SHP77 treated with DMSO at 0.1 percent for 48 hours (cell line): ENCODE measurements around the gene IMPACT.

Experiments
- DNase-seq: peaks from one replicate; lab custom pipeline; 2025; lab: John Stamatoyannopoulos, UW

IMPACT gene

GRCh38 chr18:24479371-24479770 is 52.9 kb downstream of the IMPACT start:
- DNase-seq, result no peak

- DNase-seq, result no peak
Measured at GRCh38 chr18:24482821-24483220, 56.4 kb downstream of the IMPACT start.

GRCh38 chr18:24485681-24486080 is 59.2 kb downstream of the IMPACT start:
- no peak for DNase-seq

GRCh38 chr18:24486684-24487083 is 60.2 kb downstream of the IMPACT start:
- DNase-seq, result peak; percentile 25

- DNase-seq, result no peak
Measured at GRCh38 chr18:24488824-24489493, 62.5 kb downstream of the IMPACT start.

DNA sequence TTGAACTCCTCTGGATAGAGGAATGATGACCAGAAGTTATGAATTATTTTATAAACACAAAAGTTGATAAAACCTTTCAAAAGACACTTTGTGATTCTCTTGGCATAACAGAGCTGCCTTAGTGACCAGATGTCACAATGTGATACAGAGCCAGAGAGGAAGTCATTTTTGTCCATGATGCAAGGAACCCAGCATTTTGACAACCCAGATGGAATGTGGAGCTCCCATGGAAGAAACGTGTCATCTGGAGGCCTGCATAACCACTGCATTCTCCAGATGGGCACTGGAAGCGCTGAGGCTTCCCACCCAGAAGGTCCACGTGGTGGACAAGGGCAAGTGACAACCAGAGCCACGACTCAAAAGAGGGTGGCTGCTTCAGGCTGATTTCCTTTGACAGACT is 64.1 kb downstream of the IMPACT start:
- DNase-seq, result no peak

- DNase-seq, result peak; percentile 16
Measured at GRCh38 chr18:24491927-24492834, 65.7 kb downstream of the IMPACT start.

DNA sequence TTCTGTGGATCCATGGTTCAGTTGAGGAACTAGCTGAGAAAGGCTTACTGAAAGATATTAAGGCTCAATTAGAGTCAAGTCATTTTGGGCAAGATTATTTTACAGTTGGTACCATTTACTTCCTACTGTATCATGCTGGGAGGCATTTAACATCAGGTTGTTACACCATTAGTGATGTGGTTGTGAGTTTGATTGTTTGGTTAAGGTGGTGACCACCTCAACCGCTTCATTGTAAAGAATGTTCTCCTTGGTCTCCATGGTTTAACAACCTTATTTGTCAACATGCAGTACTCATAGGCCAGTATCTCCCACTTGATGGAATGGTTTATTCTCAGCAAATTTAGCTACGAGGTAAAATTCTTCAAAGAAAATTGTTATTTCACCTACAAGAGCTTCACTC is 68.1 kb downstream of the IMPACT start:
- DNase-seq, result no peak

- DNase-seq, result peak; percentile 46
Measured at GRCh38 chr18:24497031-24497754, 70.7 kb downstream of the IMPACT start.

DNA sequence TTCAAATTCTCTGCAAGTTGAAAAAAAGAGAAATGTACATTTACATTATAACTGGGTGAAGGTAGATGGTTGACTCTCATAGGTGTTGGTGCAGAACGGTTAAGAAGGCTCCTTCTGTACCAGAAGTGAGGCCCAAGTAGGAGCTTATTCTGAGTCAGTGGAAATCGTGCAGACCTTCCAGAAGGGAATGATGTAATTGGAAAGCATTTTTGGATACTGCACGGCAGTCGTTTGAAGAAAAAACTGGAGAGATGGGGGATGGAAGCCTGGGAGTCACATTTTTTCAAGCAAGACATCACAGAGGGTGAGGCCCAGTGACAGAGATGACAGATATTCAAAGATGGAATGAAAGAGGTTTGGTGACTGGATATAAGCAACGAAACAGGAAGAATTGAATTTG is 73.3 kb downstream of the IMPACT start:
- no peak for DNase-seq

- DNase-seq, result no peak
Measured at GRCh38 chr18:24500217-24500616, 73.7 kb downstream of the IMPACT start.

DNA sequence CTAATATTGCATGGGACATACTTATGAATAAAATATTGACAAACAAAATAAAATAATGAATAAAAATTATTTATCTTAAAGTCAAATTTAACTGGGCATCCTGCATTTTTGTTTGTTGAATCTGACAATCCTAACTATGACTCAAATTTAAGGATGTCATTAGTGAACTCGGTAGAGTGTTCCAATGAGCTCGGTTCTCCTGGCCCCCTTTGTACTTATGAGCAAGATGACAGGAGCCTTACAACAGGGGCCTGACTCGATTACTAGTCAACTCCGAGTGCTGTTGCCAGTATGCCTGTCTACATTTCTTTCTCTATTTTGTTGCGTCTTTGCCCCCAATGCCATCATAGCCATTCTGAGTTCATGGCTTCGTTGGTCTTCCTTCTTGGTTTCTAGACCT is 74.3 kb downstream of the IMPACT start:
- no peak for DNase-seq

DNA sequence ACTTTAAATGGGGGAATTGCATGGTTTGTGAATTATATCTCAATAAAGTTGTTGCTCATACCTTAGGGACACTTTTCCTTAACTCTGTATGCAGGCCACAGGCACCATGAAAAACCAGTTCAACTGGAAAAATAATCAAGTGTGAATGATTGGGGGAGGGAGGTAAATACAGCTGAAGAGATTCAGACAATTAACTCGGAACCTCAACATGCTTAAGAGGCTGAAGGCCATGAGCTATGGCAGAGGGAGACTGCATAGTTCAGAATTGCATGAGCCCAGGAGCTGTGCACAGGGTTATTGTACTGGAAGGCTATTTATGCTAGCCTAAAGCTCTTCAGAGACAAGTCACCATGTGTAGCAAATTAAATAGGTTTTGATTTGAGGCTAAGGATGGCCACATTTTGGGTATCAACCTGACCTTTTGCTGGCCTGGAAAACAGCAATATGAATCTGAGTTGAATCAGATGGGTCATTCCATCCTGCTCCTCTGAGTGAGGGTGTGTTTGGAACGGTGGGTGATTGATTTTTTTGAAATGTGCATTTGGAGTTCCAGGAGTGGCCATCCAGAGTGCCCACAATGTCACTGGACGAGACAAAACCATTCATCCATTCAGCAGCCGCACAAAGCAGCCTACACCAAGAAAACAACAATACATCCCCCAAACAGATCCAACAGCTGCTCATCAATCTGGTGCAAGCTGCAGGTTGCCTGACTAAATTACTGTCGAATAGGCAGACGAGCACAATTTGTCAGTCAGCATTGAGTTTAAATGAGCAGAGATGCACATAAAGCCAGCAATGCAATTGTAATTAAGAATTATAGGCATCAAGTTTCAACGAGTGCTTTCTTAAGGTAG is 76.4 kb downstream of the IMPACT start:
- no peak for DNase-seq
